B cell (primary cell): ENCODE measurements around the gene BMPR1A. TPM values are rescaled to one million over a fixed set of nuclear protein-coding genes. Genes with fewer than 3 reads are reported as not detected.

Experiments
- ATAC-seq: fragments of 200-7000 bp; cut with Tn5 transposase; one replicate; pipeline ENCODE4 v1.10.0; 2021; ENCODE audit warnings: low read depth, mild to moderate bottlenecking, moderate number of reproducible peaks, moderate library complexity
- CTCF ChIA-PET: fragments of 350-600 bp; sonication (Branson Sonifier 250); formaldehyde crosslinking; loops from one replicate; lab custom pipeline; 2021; ENCODE audit warnings: antibody characterized with exemption, inconsistent platforms; lab: Charles Lee
- POLR2A ChIA-PET: fragments of 350-600 bp; sonication (Branson Sonifier 250); formaldehyde crosslinking; loops from one replicate; lab custom pipeline; 2021; ENCODE audit warnings: antibody characterized with exemption; lab: Charles Lee
- DNase-seq: peaks from one replicate; pipeline ENCODE4 v3.0.0; 2013
- H2AFZ ChIP-seq: 2 replicates; pipeline ENCODE4 v1.6.1; 2012; ENCODE audit warnings: mild to moderate bottlenecking, low read depth, low read length; ENCODE audit not compliant: insufficient read depth, poor library complexity, severe bottlenecking
- H3K27ac ChIP-seq, 2 donors: 1 replicate in 1 of 2; 2 replicates in 1 of 2; pipeline ENCODE4 v1.5.1; 2012 to 2013; ENCODE audit warnings: low read length in 2 of 2, mild to moderate bottlenecking in 2 of 2, moderate library complexity in 1 of 2
- H3K27me3 ChIP-seq, 4 experiments: fragments of 200-600 bp in 1 of 4; sonication (generic) in 1 of 4; replicated peaks in 1 of 4; 1 replicate in 2 of 4; 2 replicates in 2 of 4; pipeline versions ENCODE4 v1.6.1 to v1.7.0; 2013 to 2016; ENCODE audit warnings: low read length in 3 of 4, mild to moderate bottlenecking in 2 of 4, mixed read lengths in 1 of 4, moderate library complexity in 1 of 4; ENCODE audit not compliant: insufficient read depth in 4 of 4, control insufficient read depth in 3 of 4; ENCODE audit errors: control extremely low read depth in 1 of 4
- H3K36me3 ChIP-seq, 2 experiments: replicated peaks in 1 of 2; 1 replicate in 1 of 2; 2 replicates in 1 of 2; pipeline versions ENCODE4 v1.6.1 to v1.7.1; 2013; ENCODE audit warnings: low read length in 1 of 2; ENCODE audit not compliant: insufficient read depth in 2 of 2, control insufficient read depth in 1 of 2; ENCODE audit errors: control extremely low read depth in 1 of 2, extremely low read depth in 1 of 2
- H3K4me1 ChIP-seq, 2 donors: fragments of 200-600 bp in 1 of 2; sonication (generic) in 1 of 2; 1 replicate in 1 of 2; 2 replicates in 1 of 2; pipeline versions ENCODE4 v1.5.1 to v1.6.1; 2013 to 2017; ENCODE audit warnings: low read length in 2 of 2; ENCODE audit not compliant: control insufficient read depth in 2 of 2, insufficient read depth in 2 of 2
- H3K4me2 ChIP-seq: replicated peaks from 2 replicates; pipeline ENCODE3; 2012; ENCODE audit warnings: mild to moderate bottlenecking, low read depth, low read length; ENCODE audit not compliant: poor library complexity, severe bottlenecking
- H3K4me3 ChIP-seq, 5 experiments: fragments of 200-600 bp in 1 of 5; sonication (generic) in 1 of 5; 1 replicate in 3 of 5; 2 replicates in 2 of 5; pipeline versions ENCODE4 v1.5.1 to v1.7.0; 2011 to 2016; ENCODE audit warnings: low read length in 4 of 5, mild to moderate bottlenecking in 4 of 5, low read depth in 2 of 5, control low read depth in 1 of 5, moderate library complexity in 1 of 5; ENCODE audit not compliant: insufficient read depth in 1 of 5; ENCODE audit errors: control extremely low read depth in 1 of 5, extremely low read depth in 1 of 5
- H3K79me2 ChIP-seq: fragments of 200-600 bp; sonication (generic); one replicate; pipeline ENCODE4 v1.6.0; 2016; ENCODE audit warnings: low read length; ENCODE audit not compliant: control insufficient read depth, insufficient read depth
- H3K9ac ChIP-seq: fragments of 200-600 bp; sonication (generic); 2 replicates; pipeline ENCODE4 v1.6.1; 2017; ENCODE audit warnings: mild to moderate bottlenecking, low read length, moderate library complexity
- H3K9me3 ChIP-seq, 3 donors: one replicate each; pipeline versions ENCODE4 v1.6.1 to v1.7.1; 2013; ENCODE audit warnings: low read length in 2 of 3; ENCODE audit not compliant: control insufficient read depth in 2 of 3, insufficient read depth in 1 of 3; ENCODE audit errors: control extremely low read depth in 1 of 3
- H4K20me1 ChIP-seq: 2 replicates; pipeline ENCODE4 v1.6.0; 2012; ENCODE audit warnings: mild to moderate bottlenecking, low read length; ENCODE audit not compliant: insufficient read depth, control insufficient read depth, poor library complexity, severe bottlenecking
- H3K27ac Mint-ChIP-seq: one replicate; pipeline ENCODE4 v1.8.0; 2021; ENCODE audit warnings: mixed read lengths
- H3K27me3 Mint-ChIP-seq: one replicate; pipeline ENCODE4 v1.8.0; 2021; ENCODE audit warnings: mixed read lengths
- H3K4me1 Mint-ChIP-seq: one replicate; pipeline ENCODE4 v1.8.0; 2021; ENCODE audit warnings: mixed read lengths
- H3K4me3 Mint-ChIP-seq: one replicate; pipeline ENCODE4 v1.8.0; 2021; ENCODE audit warnings: mixed read lengths
- H3K9me3 Mint-ChIP-seq: one replicate; pipeline ENCODE4 v1.8.0; 2022; ENCODE audit warnings: mixed read lengths; ENCODE audit not compliant: insufficient read depth
- CTCF ChIP-seq: fragments of 200-600 bp; IDR thresholded peaks from one replicate; pipeline ENCODE4 v1.8.0; 2022; ENCODE audit warnings: antibody characterized with exemption, mild to moderate bottlenecking
- EZH2 ChIP-seq: IDR thresholded peaks from 2 replicates; pipeline ENCODE4 v1.6.1; 2012; ENCODE audit warnings: borderline replicate concordance, low read depth, mild to moderate bottlenecking, moderate library complexity, low read length; ENCODE audit not compliant: insufficient read depth, poor library complexity, severe bottlenecking
- WGBS: methylation state at CpG from one replicate; pipeline ENCODE4 v1.1.5; 2013; ENCODE audit warnings: missing lambda C conversion rate; ENCODE audit not compliant: insufficient coverage; 5-methylcytosine and 5-hydroxymethylcytosine counted together
- intact Hi-C: fragments of 100-400 bp; cut with micrococcal nuclease; formaldehyde crosslinking; loops from one replicate; pipeline ENCODE4 v1.10.0; 2022
- polyA plus RNA-seq: library from polyadenylated mRNA; depleted of rRNA; stranded (reverse); fragments of >200 nt; gene quantifications from 2 replicates; pipeline ENCODE4 v1.2.3, GENCODE V29; 2012
- total RNA-seq, 2 donors: library from RNA; stranded (reverse); fragments of 120-200 nt in 1 of 2; gene quantifications; 1 replicate in 1 of 2; 2 replicates in 1 of 2; pipeline versions ENCODE4 v1.2.3 to v1.2.4, GENCODE V29; 2013 to 2022

BMPR1A gene
- total and polyA plus RNA-seq, 2 donors (not counting 1 experiment from before 2014, with no cell fraction given): 1.9 to 15.1 TPM

GRCh38 chr10:86961481-86962091, 205.2 kb downstream of the BMPR1A start:
- Histone ChIP-seq H4K20me1 (no peaks in the 10 kb centered on the region), H3K4me1 (peaks cover 1 to 20% of the 10 kb centered on the region in 2 donors), H3K27me3 (peaks cover 0 to 3% (median 0%) of the 10 kb centered on the region in 4 experiments), H3K9ac (no peak overlapping the region), H3K27ac (no peak overlapping the region), H3K36me3 (no peaks in the 10 kb centered on the region), H3K4me3 (no peak overlapping the region), H2AFZ (no peak overlapping the region), H3K9me3 (no peaks in the 10 kb centered on the region), H3K79me2 (no peaks in the 10 kb centered on the region), H3K4me2 (no peak overlapping the region)
- TF ChIP-seq CTCF (no peak), EZH2 (no peak)
- intact Hi-C loops: no loop called here
- H3K27ac Mint-ChIP-seq: no peak overlapping the region
- peaks cover 15% of the 10 kb centered on the region for H3K4me1 Mint-ChIP-seq
- no peaks in the 10 kb centered on the region for H3K27me3 Mint-ChIP-seq
- no peak for DNase-seq
- no peak overlapping the region for H3K4me3 Mint-ChIP-seq
- no peak for ATAC-seq
- WGBS: 90% methylated on average over 12 of the region's 12 CpGs
- ChIA-PET POLR2A (no interaction called here), CTCF (no interaction called here)
- H3K9me3 Mint-ChIP-seq: no peaks in the 10 kb centered on the region

- H2AFZ ChIP-seq: no peak overlapping the region
- H3K4me2 ChIP-seq: no peak overlapping the region
- H3K4me1 Mint-ChIP-seq: peaks cover 19% of the 10 kb centered on the region
- no peaks in the 10 kb centered on the region for H3K36me3 ChIP-seq
- no peak for TF ChIP-seq CTCF
- TF ChIP-seq EZH2: no peak
- H4K20me1 ChIP-seq: no peaks in the 10 kb centered on the region
- peaks cover 0 to 3% (median 0%) of the 10 kb centered on the region in 4 experiments for H3K27me3 ChIP-seq
- 93% methylated on average over 6 of the region's 7 CpGs for WGBS
- H3K9ac ChIP-seq: no peak overlapping the region
- H3K27ac Mint-ChIP-seq: no peak overlapping the region
- intact Hi-C loops: no loop called here
- ChIA-PET CTCF (interaction anchor here (0.6 kb wide), 1 partner anchor 362 kb away, joined by 3 read pairs; no protein-coding TSS in a partner anchor), POLR2A (no interaction called here)
- DNase-seq (no peak), ATAC-seq (no peak)
- no peak overlapping the region for H3K4me3 Mint-ChIP-seq
- no peaks in the 10 kb centered on the region for H3K79me2 ChIP-seq
- peaks cover 4 to 23% of the 10 kb centered on the region in 2 donors for H3K4me1 ChIP-seq
- no peak overlapping the region for H3K4me3 ChIP-seq
- no peaks in the 10 kb centered on the region for H3K9me3 ChIP-seq
- no peak overlapping the region for H3K27ac ChIP-seq
- H3K9me3 Mint-ChIP-seq: no peaks in the 10 kb centered on the region
- H3K27me3 Mint-ChIP-seq: no peaks in the 10 kb centered on the region
Observed at GRCh38 chr10:86962136-86962980, 205.9 kb downstream of the BMPR1A start.
